Measurements from ENCODE around the gene ADRA2A. TPM values are rescaled to one million over a fixed set of nuclear protein-coding genes. Genes with fewer than 3 reads are reported as not detected.

ADRA2A gene
- total RNA-seq, 1 donor from 2014 or later = not detected

- H3K4me3 ChIP-seq (ENCODE audit: low read depth, low read length) = no peak overlapping the region
Measured at GRCh38 chr10:111077479-111077784, 603 bp downstream of the ADRA2A start.

GRCh38 chr10:111077785-111078504 lies 1.1 kb downstream of the ADRA2A start:
- no peak for DNase-seq (ENCODE audit: low read depth)
- Histone ChIP-seq H3K27me3 (ENCODE audit: control insufficient read depth, insufficient read depth, low read length) (peaks cover 57% of the 10 kb centered on the region), H3K4me3 (ENCODE audit: low read depth, low read length) (no peak overlapping the region), H3K36me3 (ENCODE audit: control insufficient read depth, insufficient read depth, low read length) (no peaks in the 10 kb centered on the region)
- no peak for TF ChIP-seq CTCF (IDR thresholded peaks at IDR 0.05; ENCODE audit: insufficient read depth, low read length, poor library complexity, severe bottlenecking)

More at GRCh38 chr10:111077479-111077784, 603 bp downstream of the ADRA2A start:
- H3K36me3 ChIP-seq (ENCODE audit: control insufficient read depth, insufficient read depth, low read length) = no peaks in the 10 kb centered on the region
- H3K27me3 ChIP-seq (ENCODE audit: control insufficient read depth, insufficient read depth, low read length) = peaks cover 57% of the 10 kb centered on the region
- DNase-seq (ENCODE audit: low read depth) = no peak
- TF ChIP-seq CTCF (IDR thresholded peaks at IDR 0.05; ENCODE audit: insufficient read depth, low read length, poor library complexity, severe bottlenecking) = no peak

- H3K4me3 ChIP-seq (ENCODE audit: low read depth, low read length) = no peak overlapping the region
- no peak for TF ChIP-seq CTCF (IDR thresholded peaks at IDR 0.05; ENCODE audit: insufficient read depth, low read length, poor library complexity, severe bottlenecking)
- H3K27me3 ChIP-seq (ENCODE audit: control insufficient read depth, insufficient read depth, low read length) = peaks cover 57% of the 10 kb centered on the region
- DNase-seq (ENCODE audit: low read depth) = no peak
- H3K36me3 ChIP-seq (ENCODE audit: control insufficient read depth, insufficient read depth, low read length) = no peaks in the 10 kb centered on the region
Measured at GRCh38 chr10:111078505-111079185, 1.8 kb downstream of the ADRA2A start.

- H3K4me3 ChIP-seq (ENCODE audit: low read depth, low read length) = no peak overlapping the region
- H3K36me3 ChIP-seq (ENCODE audit: control insufficient read depth, insufficient read depth, low read length) = no peaks in the 10 kb centered on the region
- DNase-seq (ENCODE audit: low read depth) = no peak
- no peak for TF ChIP-seq CTCF (IDR thresholded peaks at IDR 0.05; ENCODE audit: insufficient read depth, low read length, poor library complexity, severe bottlenecking)
- H3K27me3 ChIP-seq (ENCODE audit: control insufficient read depth, insufficient read depth, low read length) = peaks cover 54% of the 10 kb centered on the region
Measured at GRCh38 chr10:111079241-111079760, 2.5 kb downstream of the ADRA2A start.

- Histone ChIP-seq H3K4me3 (ENCODE audit: low read depth, low read length) (no peak overlapping the region), H3K36me3 (ENCODE audit: control insufficient read depth, insufficient read depth, low read length) (no peaks in the 10 kb centered on the region), H3K27me3 (ENCODE audit: control insufficient read depth, insufficient read depth, low read length) (peaks cover 54% of the 10 kb centered on the region)
- no peak for DNase-seq (ENCODE audit: low read depth)
- TF ChIP-seq CTCF (IDR thresholded peaks at IDR 0.05; ENCODE audit: insufficient read depth, low read length, poor library complexity, severe bottlenecking) = no peak
Measured at GRCh38 chr10:111079781-111080180, 3.0 kb downstream of the ADRA2A start.

All from kidney epithelial cell (primary cell).